Stimulated activated CD4-positive, alpha-beta T cell treated with anti-CD3 and anti-CD28 coated beads, TNF-alpha, amount 100 ng/mL, for 48 hours (primary cell): Measurements from ENCODE around the gene HNRNPDL.
"Not testable (repeated sequence)": the region's sequence is repeated elsewhere in the genome, so short reads cannot be mapped to it uniquely, and the experiment has no call there.

ENCODE experiments used
- DNase-seq, 3 donors: peaks; one replicate each; pipeline ENCODE4 v3.0.0-alpha.2; 2020; ENCODE audit warnings: low read depth in 3 of 3

Gene HNRNPDL

DNA sequence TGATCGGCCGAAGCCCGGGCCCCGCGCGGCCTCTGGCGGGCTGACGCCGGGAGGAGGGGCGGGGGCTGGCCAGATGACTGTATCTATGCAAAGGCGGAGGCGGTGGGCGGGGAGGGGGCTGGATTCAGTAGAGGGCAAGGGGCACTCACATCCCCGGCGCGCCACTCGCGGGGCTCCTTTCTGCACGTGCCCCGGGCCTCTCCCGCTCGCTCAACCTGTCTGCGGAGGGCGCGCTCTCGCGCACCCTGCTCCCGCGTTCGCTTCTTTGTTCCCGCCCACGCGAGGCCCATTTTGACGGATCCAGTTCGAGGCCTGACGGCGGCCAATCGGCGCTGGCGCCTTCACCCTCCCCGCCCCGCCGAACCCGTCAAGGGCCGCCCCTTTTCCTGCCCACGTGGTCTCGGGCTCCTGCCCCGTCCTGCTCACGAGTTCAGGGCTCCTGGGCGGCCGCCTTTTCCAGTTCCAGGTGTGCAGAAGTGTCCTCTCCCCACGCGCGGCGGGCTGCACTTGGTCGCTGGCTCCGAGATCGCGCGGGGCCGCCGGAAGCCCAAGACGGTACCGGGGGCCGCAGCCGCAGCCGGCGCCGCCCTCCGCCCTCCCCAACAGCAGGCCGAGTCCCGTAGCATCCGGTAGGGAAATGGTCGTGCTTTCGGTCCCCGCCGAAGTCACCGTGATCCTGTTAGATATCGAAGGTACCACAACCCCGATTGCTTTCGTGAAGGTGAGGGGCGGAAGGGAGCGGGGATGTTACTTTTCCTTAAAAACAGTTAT lies at the start of gene HNRNPDL, which contains the start of gene ENOPH1:
Gene HNRNPDL, minus strand, starts transcription at position 270 of the 771 bp plus-strand sequence. CDS start 772 bp downstream, outside the sequence.
Gene ENOPH1, plus strand, starts transcription at position 398 of the 771 bp plus-strand sequence. Its CDS starts 240 bp downstream, at position 638.
- peak; percentile 99 to 100 (median 99) for DNase-seq

- no peak for DNase-seq
Measured at GRCh38 chr4:82479562-82479961, 49.3 kb upstream of the HNRNPDL start.

DNA sequence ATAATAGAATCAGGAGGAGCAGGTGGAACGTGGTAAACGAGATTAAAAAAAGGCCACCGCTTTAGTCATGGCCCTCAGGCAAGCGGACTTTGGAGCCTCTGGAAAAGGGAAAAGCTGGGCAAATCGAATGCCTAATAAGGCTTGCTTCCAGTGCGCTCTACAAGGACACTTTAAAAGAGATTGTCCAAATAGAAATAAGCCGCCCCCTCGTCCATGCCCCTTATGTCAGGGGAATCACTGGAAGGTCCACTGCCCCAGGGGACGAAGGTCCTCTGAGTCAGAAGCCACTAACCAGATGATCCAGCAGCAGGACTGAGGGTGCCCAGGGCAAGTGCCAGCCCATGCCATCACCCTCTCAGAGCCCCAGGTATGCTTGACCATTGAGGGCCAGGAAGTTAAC lies 47.2 kb upstream of the HNRNPDL start:
- not testable (repeated sequence) for DNase-seq

GRCh38 chr4:82475931-82476330 lies 45.7 kb upstream of the HNRNPDL start:
- not testable (repeated sequence) for DNase-seq

DNA sequence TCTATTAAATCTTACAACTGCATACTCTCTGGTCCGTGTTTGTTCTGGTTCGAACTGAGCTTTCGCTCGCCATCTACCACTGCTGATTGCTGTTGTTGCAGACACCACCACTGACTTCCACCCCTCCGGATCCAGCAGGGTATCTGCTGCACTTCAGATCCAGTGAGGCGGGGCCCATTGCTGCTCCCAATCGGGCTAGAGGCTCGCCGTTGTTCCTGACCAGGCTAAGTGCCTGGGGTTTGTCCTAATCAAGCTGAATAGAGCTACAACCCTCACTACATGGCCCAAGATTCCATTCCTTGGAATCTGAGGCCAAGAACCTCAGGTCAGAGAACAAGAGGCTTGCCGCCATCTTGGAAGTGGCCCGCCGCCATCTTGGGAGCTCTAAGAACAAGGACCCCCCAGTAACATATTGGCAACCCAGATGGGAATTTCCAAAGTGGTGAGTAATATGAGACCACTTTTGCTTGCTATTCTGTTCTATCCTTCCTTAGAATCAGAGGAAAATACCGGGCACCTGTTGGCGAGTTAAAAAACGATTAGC lies 43.4 kb upstream of the HNRNPDL start:
- DNase-seq = no peak

- not testable (repeated sequence) for DNase-seq
Measured at GRCh38 chr4:82473080-82473479, 42.8 kb upstream of the HNRNPDL start.

- DNase-seq = no peak
Measured at GRCh38 chr4:82469791-82470345, 39.6 kb upstream of the HNRNPDL start.

DNA sequence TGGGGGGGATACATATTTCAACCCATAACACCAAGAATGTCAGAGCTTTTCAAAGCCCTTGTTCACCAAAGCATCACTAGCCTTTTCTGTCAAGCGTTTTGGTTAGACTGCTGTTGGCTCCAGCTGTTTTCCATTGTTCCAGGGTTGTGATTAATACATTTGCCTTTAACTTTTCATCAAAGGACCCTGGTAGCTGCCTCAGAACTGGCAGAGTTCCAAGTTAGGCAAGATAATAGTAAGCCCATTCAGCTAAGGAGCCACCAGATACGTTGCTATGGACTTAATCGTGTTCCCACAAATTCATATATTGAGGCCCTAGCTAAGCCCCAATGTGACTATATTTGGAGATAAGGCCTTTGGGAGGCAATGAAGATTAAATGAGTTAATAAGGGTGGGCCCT lies 37.2 kb upstream of the HNRNPDL start:
- DNase-seq = no peak

DNA sequence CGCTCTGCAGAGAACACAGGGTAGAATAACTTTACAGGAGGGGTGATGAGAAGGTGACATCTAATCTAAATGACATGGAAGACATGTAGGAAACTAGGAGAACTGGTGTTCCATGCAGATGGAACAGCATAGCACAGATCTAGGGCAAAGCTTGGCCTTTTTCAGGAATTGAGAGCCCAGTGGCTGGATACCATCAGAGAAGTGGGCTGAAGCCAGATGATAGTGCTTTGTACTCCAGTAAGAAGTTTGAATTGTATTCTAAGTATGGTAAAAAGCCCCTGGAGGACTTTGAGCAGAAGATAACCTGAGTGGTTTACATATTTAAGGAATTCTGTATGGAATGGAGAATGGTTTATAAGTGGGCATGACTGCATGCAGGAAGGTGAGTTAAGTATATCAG lies 33.0 kb upstream of the HNRNPDL start:
- DNase-seq = no peak

DNA sequence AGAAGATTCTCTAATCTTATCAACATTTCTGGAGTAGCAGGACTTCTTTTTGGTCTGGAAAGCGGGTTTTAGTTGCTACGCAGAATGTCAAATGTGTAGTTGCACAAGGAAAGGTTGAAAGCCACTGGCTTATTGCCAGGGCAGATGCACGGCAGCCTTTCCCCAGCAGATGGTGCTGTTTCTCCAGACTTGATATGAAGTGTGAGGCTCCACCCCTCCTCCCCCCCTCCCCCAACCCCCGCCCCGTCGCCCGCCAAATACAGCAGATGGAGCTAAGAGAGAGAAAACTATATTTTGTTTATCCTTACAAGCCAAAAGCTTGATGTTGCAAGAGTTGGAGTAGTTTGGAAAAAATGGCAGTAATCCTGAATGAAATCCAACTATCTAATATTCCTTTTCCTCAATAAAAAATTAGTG lies 32.2 kb upstream of the HNRNPDL start:
- DNase-seq = peak; percentile 62 to 74 (median 72)

DNA sequence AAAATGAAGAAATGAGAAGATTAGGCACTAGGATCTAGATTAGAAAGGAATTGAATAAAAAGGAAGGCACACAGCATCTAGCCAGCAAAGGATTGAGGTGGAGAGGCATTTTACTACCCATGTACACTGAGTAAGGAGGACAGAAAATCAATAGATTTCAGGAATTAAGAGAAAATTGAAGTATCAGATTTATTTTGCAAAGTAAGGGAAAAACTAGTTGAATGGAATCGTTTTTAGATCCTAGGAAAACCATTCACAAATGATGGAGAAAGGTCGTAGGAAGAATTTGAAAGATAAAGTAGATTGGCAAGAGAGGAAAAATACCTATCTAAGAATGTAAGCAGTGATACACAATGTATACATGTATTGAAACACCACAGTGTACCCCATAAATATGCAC lies 31.4 kb upstream of the HNRNPDL start:
- no peak for DNase-seq

DNA sequence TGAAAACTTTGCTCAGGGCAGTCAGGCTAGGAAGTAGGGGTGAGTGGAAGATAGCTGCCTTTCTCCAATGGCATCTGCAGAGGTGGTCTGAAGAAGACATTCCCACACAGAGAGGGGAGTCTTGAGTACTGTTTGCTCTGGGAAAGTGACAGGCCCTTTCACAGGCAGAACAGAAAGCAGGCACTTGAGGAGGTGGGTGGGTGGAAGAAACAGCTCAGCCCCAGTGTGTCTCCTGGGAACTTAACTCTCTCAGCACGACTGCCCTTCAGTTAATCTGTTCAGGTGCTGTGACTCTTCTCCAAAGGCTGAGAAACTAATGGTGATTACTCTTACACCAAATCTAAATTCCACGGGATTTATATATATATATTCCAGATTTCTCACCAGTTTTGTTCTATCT lies 28.5 kb upstream of the HNRNPDL start:
- no peak for DNase-seq

DNA sequence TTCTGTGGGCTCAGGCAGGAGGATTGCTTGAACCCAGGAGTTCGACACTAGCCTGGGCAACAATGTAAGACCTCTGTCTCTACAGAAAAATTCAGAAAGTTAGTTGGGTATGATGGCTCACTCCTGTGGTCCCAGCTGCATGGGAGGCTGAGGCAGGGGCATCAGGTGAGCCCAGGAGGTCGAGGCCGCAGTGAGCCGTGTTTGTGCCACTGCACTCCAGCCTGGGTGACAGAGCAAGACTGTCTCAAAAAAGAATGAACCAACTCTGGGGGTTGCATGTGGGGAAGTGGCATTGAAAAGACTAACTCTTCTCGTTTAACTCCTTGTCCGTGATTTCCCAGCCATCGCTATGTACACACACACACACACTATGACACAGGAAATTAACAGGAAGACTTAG lies 27.0 kb upstream of the HNRNPDL start:
- DNase-seq = no peak

- no peak for DNase-seq
Measured at GRCh38 chr4:82452026-82452425, 21.8 kb upstream of the HNRNPDL start.

DNA sequence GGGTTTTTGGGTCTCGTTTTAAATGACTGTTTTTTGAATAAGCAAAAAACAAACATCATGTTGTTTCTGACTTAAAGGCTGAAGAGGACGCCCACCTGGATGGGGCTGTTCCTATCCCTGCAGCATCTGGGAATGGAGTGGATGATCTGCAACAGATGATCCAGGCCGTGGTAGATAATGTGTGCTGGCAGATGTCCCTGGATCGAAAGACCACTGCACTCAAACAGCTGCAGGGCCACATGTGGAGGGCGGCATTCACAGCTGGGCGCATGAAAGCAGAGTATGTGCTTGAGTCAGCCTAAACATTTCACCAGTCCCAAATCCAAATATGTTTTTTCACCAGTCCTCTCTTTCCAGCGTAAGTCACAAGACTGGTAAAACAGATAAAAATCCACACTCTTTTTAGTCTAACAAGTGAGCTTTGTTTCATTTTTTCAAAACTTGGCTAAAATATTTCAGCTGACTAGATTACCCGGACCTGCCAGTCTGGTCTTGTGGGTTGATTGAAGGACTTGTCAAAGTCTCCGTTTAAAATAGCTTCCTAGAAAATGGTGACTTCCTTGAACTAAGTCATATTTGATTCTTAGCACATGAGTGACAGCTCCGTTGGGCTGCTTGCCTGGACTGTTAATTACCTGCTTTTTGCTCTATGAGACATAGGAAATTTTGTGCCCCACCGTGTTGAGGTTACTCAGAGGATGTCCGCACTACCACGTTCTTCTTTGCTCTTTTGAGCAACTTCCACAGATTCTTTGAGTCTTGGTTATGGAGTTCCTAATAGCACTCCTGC lies 20.9 kb upstream of the HNRNPDL start:
- no peak for DNase-seq

DNA sequence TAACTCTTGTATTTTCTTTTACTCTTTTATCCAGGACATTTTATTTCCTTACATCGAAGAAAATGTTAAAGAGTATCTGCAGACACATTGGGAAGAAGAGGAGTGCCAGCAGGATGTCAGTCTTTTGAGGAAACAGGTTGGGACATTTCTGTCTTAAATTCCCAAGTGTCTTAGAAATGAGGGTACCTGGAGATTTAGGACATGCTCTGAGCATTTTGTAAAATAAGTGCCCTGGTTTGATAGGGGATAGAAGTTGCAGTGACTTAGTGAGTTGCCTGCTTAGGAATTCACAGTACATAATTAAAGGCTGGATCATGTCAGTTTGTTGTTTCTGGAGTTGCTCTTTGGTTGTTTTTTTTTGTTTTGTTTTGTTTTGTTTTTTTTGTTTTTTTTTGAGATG lies 17.6 kb upstream of the HNRNPDL start:
- no peak for DNase-seq

- no peak for DNase-seq
Measured at GRCh38 chr4:82439088-82439487, 8.8 kb upstream of the HNRNPDL start.

GRCh38 chr4:82437285-82438005 lies 7.2 kb upstream of the HNRNPDL start:
- DNase-seq = no peak

DNA sequence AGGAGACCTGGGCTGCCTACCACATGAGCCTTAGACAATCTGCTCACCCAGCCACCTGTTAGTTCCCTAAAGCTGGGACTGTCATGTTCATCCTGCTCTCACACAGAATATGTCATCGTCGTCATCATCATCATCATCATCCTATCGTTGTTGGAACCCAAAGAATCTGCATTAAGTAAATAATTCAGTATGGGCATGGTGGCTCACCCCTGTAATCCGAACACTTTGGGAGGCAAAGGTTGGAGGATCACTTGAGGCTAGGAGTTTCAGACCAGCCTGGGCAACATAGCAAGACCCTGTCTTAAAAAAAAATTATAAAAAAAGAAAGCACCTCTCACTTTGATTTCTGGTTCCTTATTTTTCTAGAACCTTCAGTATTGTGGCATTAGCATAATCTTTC lies 6.5 kb upstream of the HNRNPDL start:
- DNase-seq = no peak

GRCh38 chr4:82436130-82436529 lies 5.9 kb upstream of the HNRNPDL start:
- DNase-seq = no peak

DNA sequence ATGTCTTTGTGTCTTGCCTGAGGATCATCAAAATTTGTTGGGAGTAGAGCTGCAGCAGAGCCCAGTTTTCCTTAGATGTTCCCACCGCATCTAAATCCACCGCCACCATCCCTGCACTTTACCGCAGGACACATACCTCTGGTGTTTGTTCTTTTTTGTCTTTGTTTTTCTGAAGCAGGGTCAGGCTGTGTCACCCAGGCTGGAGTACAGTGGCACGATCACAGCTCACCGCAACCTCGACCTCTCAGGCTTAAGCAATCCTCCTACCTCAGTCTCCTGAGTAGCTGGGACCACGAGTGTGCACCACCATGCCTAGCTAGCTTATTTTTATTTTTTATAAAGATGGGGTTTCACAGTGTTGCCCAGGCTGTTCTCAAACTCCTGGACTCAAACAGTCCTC lies 4.7 kb upstream of the HNRNPDL start:
- no peak for DNase-seq

DNA sequence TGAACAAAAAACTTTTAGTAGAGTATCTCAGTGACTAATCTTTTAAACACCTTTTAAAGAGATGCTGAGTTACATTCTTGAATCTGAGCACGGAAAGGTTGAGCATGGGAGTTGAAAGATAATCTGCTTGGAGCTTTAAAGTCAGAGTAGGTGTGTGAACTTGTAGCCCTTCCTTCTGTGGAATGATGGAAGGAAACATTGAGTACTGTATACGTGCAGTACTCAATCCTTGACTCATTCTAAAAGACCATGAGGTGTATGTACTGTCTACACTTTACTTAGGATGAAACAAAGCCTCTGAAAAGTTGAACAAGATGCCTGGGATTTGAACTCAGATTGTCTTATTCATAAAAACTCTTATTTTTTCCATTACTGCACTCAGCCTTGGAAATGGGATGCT lies 3.5 kb upstream of the HNRNPDL start:
- no peak for DNase-seq
